ENCODE measurements around the gene STX2.

STX2 gene

GRCh38 chr12:130829391-130830245 lies 9.4 kb downstream of the STX2 start:
- no peak for DNase-seq

- DNase-seq = no peak
These were observed 10.2 kb downstream of the STX2 start for GRCh38 chr12:130828895-130829294.

- DNase-seq = no peak
These were observed 11.6 kb downstream of the STX2 start for GRCh38 chr12:130827432-130827831.

- peak; percentile 84 for DNase-seq
These were observed 12.8 kb downstream of the STX2 start for GRCh38 chr12:130826151-130826801.

- DNase-seq = no peak
These were observed 13.3 kb downstream of the STX2 start for GRCh38 chr12:130825771-130826150.

GRCh38 chr12:130819681-130820080 lies 19.4 kb downstream of the STX2 start:
- no peak for DNase-seq

- DNase-seq = peak; percentile 85
These were observed 20.1 kb downstream of the STX2 start for GRCh38 chr12:130818635-130819576.

- DNase-seq = no peak
These were observed 20.8 kb downstream of the STX2 start for GRCh38 chr12:130818272-130818634.

- DNase-seq = no peak
These were observed 21.2 kb downstream of the STX2 start for GRCh38 chr12:130817804-130818203.

GRCh38 chr12:130816097-130816496 lies 23.0 kb downstream of the STX2 start:
- DNase-seq = no peak

- no peak for DNase-seq
These were observed 23.9 kb downstream of the STX2 start for GRCh38 chr12:130815028-130815741.

GRCh38 chr12:130813949-130814348 lies 25.1 kb downstream of the STX2 start:
- no peak for DNase-seq

- DNase-seq = no peak
These were observed 25.6 kb downstream of the STX2 start for GRCh38 chr12:130813436-130813835.

- no peak for DNase-seq
These were observed 29.3 kb downstream of the STX2 start for GRCh38 chr12:130809791-130810190.

- no peak for DNase-seq
These were observed 31.7 kb downstream of the STX2 start for GRCh38 chr12:130807309-130807708.

GRCh38 chr12:130806574-130806973 lies 32.5 kb downstream of the STX2 start:
- no peak for DNase-seq

- DNase-seq = no peak
These were observed 33.4 kb downstream of the STX2 start for GRCh38 chr12:130805635-130806034.

- DNase-seq = no peak
These were observed 34.8 kb downstream of the STX2 start for GRCh38 chr12:130804216-130804615.

GRCh38 chr12:130803702-130804101 lies 35.3 kb downstream of the STX2 start:
- no peak for DNase-seq

- DNase-seq = no peak
These were observed 38.7 kb downstream of the STX2 start for GRCh38 chr12:130800312-130800711.

- DNase-seq = no peak
These were observed 40.0 kb downstream of the STX2 start for GRCh38 chr12:130799051-130799450.

- DNase-seq = peak; percentile 28
These were observed 41.9 kb downstream of the STX2 start for GRCh38 chr12:130796985-130797686.

Data from activated T-cell treated with anti-CD3 and anti-CD28 coated beads, Interleukin-2, amount 50 U/mL, for 1 hour (primary cell).